Measurements from ENCODE around the gene MPDZ.
"Not testable (repeated sequence)": the region's sequence is repeated elsewhere in the genome, so short reads cannot be mapped to it uniquely, and the experiment has no call there.

The MPDZ gene

GRCh38 chr9:13224366-13224765, 55.1 kb downstream of the MPDZ start:
- H3K4me1 Mint-ChIP-seq (ENCODE audit: low read depth): no peaks in the 10 kb centered on the region
- H3K27ac Mint-ChIP-seq: no peak overlapping the region
- no peaks in the 10 kb centered on the region for H3K36me3 Mint-ChIP-seq (ENCODE audit: low read depth)
- H3K9me3 Mint-ChIP-seq: peaks cover 16% of the 10 kb centered on the region
- H3K27me3 Mint-ChIP-seq: no peaks in the 10 kb centered on the region
- H3K4me3 Mint-ChIP-seq: no peak overlapping the region
- no peak for DNase-seq

- not testable (repeated sequence) for DNase-seq; H3K4me1 Mint-ChIP-seq (ENCODE audit: low read depth); H3K27me3 Mint-ChIP-seq; H3K27ac Mint-ChIP-seq; H3K36me3 Mint-ChIP-seq (ENCODE audit: low read depth); H3K4me3 Mint-ChIP-seq
- H3K9me3 Mint-ChIP-seq: peaks cover 18% of the 10 kb centered on the region
Measured at GRCh38 chr9:13222733-13223132, 56.8 kb downstream of the MPDZ start.

- H3K4me3 Mint-ChIP-seq: no peak overlapping the region
- H3K27me3 Mint-ChIP-seq: no peaks in the 10 kb centered on the region
- DNase-seq: no peak
- H3K9me3 Mint-ChIP-seq: peaks cover 21% of the 10 kb centered on the region
- H3K27ac Mint-ChIP-seq: no peak overlapping the region
- no peaks in the 10 kb centered on the region for H3K36me3 Mint-ChIP-seq (ENCODE audit: low read depth)
- no peaks in the 10 kb centered on the region for H3K4me1 Mint-ChIP-seq (ENCODE audit: low read depth)
Measured at GRCh38 chr9:13221741-13222140, 57.8 kb downstream of the MPDZ start.

DNA sequence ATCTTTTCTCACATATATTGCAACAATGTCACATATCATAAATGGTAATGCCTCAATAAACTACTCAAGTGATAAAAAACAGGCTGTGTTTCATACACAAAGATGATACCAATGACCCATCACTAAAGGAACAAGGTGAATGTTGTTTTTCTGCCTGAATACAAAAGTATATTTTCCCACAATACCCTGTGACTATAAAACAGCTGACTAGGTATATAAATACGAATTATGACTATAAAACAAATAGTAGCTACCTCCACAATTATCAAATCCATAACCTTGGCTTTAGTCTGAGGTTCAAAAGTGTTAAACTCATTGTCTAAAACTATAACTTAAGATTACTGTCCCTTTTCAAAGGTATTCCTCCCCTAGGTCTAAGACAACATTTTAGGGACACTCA, 58.7 kb downstream of the MPDZ start:
- Mint-ChIP-seq H3K27ac (no peak overlapping the region), H3K4me1 (ENCODE audit: low read depth) (no peaks in the 10 kb centered on the region), H3K36me3 (ENCODE audit: low read depth) (no peaks in the 10 kb centered on the region), H3K4me3 (no peak overlapping the region), H3K9me3 (peaks cover 23% of the 10 kb centered on the region), H3K27me3 (no peaks in the 10 kb centered on the region)
- no peak for DNase-seq

DNA sequence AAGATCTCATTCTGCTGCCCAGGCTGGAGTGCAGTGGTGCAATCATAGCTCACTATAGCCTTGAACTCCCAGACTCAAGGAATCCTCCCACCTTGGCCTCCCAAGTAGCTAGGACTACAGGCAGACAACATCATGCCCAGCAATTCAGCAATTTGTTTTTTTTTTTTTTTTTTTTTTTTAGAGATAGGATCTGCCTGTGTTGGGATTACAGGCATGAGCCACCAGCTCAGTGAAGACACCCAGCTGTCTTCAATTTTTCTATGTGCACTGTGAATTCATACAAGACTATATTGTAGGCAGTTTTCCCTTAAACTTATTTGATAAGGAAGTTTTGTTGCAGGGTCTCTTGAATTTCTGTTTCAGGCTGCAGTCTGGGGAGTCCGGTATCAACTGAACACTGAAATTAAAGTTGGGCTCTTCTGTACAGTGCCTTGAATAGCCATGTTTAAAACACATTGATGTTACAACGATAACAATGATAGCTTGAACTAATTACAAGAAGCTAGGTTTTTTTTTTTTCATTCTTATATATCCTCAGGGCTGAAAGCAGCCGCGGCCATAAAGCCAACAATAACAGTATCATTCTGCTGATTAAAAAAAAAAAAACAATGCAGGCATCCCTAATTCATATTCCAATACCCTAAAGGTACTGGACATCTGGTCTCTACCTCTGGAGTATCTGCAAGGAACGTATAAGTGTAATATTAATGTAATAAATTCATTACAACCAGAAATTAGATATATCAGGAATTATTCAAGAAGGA, 63.5 kb downstream of the MPDZ start:
- no peaks in the 10 kb centered on the region for H3K27me3 Mint-ChIP-seq
- no peak overlapping the region for H3K4me3 Mint-ChIP-seq

GRCh38 chr9:13213998-13214397, 65.5 kb downstream of the MPDZ start:
- Mint-ChIP-seq H3K27ac (no peak overlapping the region), H3K27me3 (no peaks in the 10 kb centered on the region), H3K9me3 (peaks cover 13% of the 10 kb centered on the region), H3K4me1 (ENCODE audit: low read depth) (no peaks in the 10 kb centered on the region), H3K4me3 (no peak overlapping the region), H3K36me3 (ENCODE audit: low read depth) (no peaks in the 10 kb centered on the region)
- no peak for DNase-seq

More for the DNA sequence above, 63.5 kb downstream of the MPDZ start:
- H3K4me1 Mint-ChIP-seq (ENCODE audit: low read depth): no peaks in the 10 kb centered on the region
- H3K9me3 Mint-ChIP-seq: peaks cover 13% of the 10 kb centered on the region
- no peaks in the 10 kb centered on the region for H3K36me3 Mint-ChIP-seq (ENCODE audit: low read depth)
- no peak overlapping the region for H3K27ac Mint-ChIP-seq
- DNase-seq: no peak

- no peak for DNase-seq
- Mint-ChIP-seq H3K4me1 (ENCODE audit: low read depth) (no peaks in the 10 kb centered on the region), H3K4me3 (no peak overlapping the region), H3K36me3 (ENCODE audit: low read depth) (no peaks in the 10 kb centered on the region), H3K27ac (no peak overlapping the region), H3K9me3 (peaks cover 17% of the 10 kb centered on the region), H3K27me3 (no peaks in the 10 kb centered on the region)
Measured at GRCh38 chr9:13213337-13213736, 66.2 kb downstream of the MPDZ start.

- Mint-ChIP-seq H3K27ac (no peak overlapping the region), H3K9me3 (peaks cover 11% of the 10 kb centered on the region), H3K4me3 (no peak overlapping the region), H3K36me3 (ENCODE audit: low read depth) (no peaks in the 10 kb centered on the region), H3K27me3 (no peaks in the 10 kb centered on the region), H3K4me1 (ENCODE audit: low read depth) (no peaks in the 10 kb centered on the region)
- DNase-seq: no peak
Measured at GRCh38 chr9:13210306-13210705, 69.2 kb downstream of the MPDZ start.

GRCh38 chr9:13209498-13209897, 70.0 kb downstream of the MPDZ start:
- no peaks in the 10 kb centered on the region for H3K27me3 Mint-ChIP-seq
- DNase-seq: no peak
- peaks cover 9% of the 10 kb centered on the region for H3K9me3 Mint-ChIP-seq
- H3K36me3 Mint-ChIP-seq (ENCODE audit: low read depth): no peaks in the 10 kb centered on the region
- H3K4me3 Mint-ChIP-seq: no peak overlapping the region
- H3K4me1 Mint-ChIP-seq (ENCODE audit: low read depth): no peaks in the 10 kb centered on the region
- H3K27ac Mint-ChIP-seq: no peak overlapping the region

DNA sequence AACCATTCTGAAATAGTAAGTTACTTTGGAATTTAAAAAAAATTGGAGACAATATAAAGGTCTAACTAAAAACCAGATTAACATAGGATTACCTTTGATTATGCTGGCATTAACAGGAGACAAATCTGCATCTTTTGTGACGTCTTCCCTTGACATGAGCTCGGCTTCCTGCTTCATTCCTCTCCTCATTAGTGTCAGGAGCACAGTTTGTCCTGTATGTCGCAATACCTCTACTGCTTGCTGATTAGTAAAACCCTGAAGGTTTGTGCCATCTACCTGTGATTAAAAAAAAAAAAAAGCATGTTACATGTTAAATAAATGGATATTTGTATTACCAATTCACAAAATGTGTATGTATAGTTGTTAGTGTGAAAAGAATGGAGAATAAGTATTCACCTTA, 73.7 kb downstream of the MPDZ start:
- Mint-ChIP-seq H3K27ac (no peak overlapping the region), H3K9me3 (peaks cover 12% of the 10 kb centered on the region), H3K27me3 (no peaks in the 10 kb centered on the region), H3K4me3 (no peak overlapping the region), H3K4me1 (ENCODE audit: low read depth) (no peaks in the 10 kb centered on the region), H3K36me3 (ENCODE audit: low read depth) (no peaks in the 10 kb centered on the region)
- DNase-seq: no peak

DNA sequence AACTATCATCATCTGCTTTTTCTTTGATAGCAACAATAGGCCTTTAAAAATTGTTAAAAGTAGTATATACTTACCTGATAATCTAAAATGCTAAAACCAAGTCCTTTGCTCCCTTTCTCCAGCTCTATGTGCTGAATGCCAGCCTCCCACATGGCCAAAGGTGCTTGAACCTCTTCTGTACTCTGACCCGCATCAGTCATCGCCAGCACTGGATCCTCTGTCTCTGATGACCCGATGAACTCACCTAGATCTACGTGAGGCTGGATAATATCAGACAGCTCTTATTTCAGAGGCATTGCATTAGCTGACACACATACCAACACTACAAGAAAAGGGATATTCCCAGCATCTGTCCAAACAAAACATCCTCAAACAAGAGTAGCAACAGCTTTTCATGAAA, 89.5 kb downstream of the MPDZ start:
- H3K4me1 Mint-ChIP-seq (ENCODE audit: low read depth): no peaks in the 10 kb centered on the region
- no peak overlapping the region for H3K4me3 Mint-ChIP-seq
- H3K27ac Mint-ChIP-seq: no peak overlapping the region
- no peak for DNase-seq
- H3K36me3 Mint-ChIP-seq (ENCODE audit: low read depth): no peaks in the 10 kb centered on the region
- no peaks in the 10 kb centered on the region for H3K27me3 Mint-ChIP-seq
- peaks cover 5% of the 10 kb centered on the region for H3K9me3 Mint-ChIP-seq

GRCh38 chr9:13189362-13189761, 90.1 kb downstream of the MPDZ start:
- no peak for DNase-seq
- Mint-ChIP-seq H3K9me3 (peaks cover 5% of the 10 kb centered on the region), H3K36me3 (ENCODE audit: low read depth) (no peaks in the 10 kb centered on the region), H3K27ac (no peak overlapping the region), H3K4me3 (no peak overlapping the region), H3K27me3 (no peaks in the 10 kb centered on the region), H3K4me1 (ENCODE audit: low read depth) (no peaks in the 10 kb centered on the region)

DNA sequence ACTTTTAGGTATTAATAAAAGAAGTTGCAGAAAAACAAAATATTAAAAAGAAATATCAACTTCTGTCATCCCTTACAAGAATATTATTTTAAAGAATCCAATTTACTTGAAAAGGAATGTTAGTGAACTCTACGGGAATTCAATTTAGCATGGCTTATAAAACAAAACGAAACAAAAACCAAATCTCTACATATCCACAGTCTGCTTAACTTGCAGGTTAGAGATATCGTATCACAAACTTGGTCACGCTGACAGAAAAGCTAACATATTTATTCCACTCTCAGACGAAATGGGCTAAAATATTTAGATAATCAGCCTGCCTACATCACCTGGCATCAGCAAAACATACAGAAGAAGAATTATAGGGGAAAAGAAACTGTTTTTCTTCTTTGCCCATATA, 92.7 kb downstream of the MPDZ start:
- H3K27me3 Mint-ChIP-seq: no peaks in the 10 kb centered on the region
- H3K4me1 Mint-ChIP-seq (ENCODE audit: low read depth): no peaks in the 10 kb centered on the region
- H3K4me3 Mint-ChIP-seq: no peak overlapping the region
- H3K9me3 Mint-ChIP-seq: peaks cover 1% of the 10 kb centered on the region
- H3K27ac Mint-ChIP-seq: no peak overlapping the region
- no peaks in the 10 kb centered on the region for H3K36me3 Mint-ChIP-seq (ENCODE audit: low read depth)
- DNase-seq: no peak

DNA sequence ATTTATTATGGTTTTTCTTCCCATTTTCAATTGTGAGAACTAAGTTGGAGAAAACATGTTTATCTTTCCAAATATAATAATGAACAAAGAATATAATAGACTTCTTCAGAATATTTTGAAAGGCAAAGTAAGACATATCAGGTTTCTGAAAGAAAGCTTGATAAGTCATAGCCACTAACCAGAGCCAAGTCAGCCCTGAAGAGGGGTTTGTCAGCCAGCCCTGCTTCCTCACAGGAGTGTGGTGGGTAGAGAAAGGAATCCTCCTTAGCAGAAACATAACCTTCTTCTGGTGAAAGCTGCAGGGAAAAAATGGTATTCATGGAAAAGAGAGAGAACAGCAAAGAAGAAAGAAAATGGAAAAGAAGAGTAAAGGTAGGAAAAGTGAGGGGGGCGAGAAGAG, 93.4 kb downstream of the MPDZ start:
- no peak for DNase-seq
- no peaks in the 10 kb centered on the region for H3K4me1 Mint-ChIP-seq (ENCODE audit: low read depth)
- peaks cover 6% of the 10 kb centered on the region for H3K9me3 Mint-ChIP-seq
- H3K4me3 Mint-ChIP-seq: no peak overlapping the region
- no peak overlapping the region for H3K27ac Mint-ChIP-seq
- H3K36me3 Mint-ChIP-seq (ENCODE audit: low read depth): no peaks in the 10 kb centered on the region
- H3K27me3 Mint-ChIP-seq: no peaks in the 10 kb centered on the region

- H3K27ac Mint-ChIP-seq: no peak overlapping the region
- H3K4me1 Mint-ChIP-seq (ENCODE audit: low read depth): no peaks in the 10 kb centered on the region
- no peaks in the 10 kb centered on the region for H3K27me3 Mint-ChIP-seq
- H3K9me3 Mint-ChIP-seq: peaks cover 10% of the 10 kb centered on the region
- no peak overlapping the region for H3K4me3 Mint-ChIP-seq
- no peak for DNase-seq
- no peaks in the 10 kb centered on the region for H3K36me3 Mint-ChIP-seq (ENCODE audit: low read depth)
Measured at GRCh38 chr9:13181652-13182051, 97.8 kb downstream of the MPDZ start.

GRCh38 chr9:13179257-13179656, 100.2 kb downstream of the MPDZ start:
- no peak for DNase-seq
- H3K27me3 Mint-ChIP-seq: no peaks in the 10 kb centered on the region

More at GRCh38 chr9:13179257-13179656, 100.2 kb downstream of the MPDZ start:
- H3K27ac Mint-ChIP-seq: no peak overlapping the region
- H3K4me1 Mint-ChIP-seq (ENCODE audit: low read depth): no peaks in the 10 kb centered on the region
- peaks cover 14% of the 10 kb centered on the region for H3K9me3 Mint-ChIP-seq
- no peak overlapping the region for H3K4me3 Mint-ChIP-seq
- no peaks in the 10 kb centered on the region for H3K36me3 Mint-ChIP-seq (ENCODE audit: low read depth)
